Embryonic facial prominence (tissue), 1 donor: ENCODE measurements around the gene SH3BGRL2.
"Not testable (repeated sequence)": the region's sequence is repeated elsewhere in the genome, so short reads cannot be mapped to it uniquely, and the experiment has no call there.

Experiments
- DNase-seq: peaks from one replicate; pipeline ENCODE4 v3.0.0-alpha.2; 2016; ENCODE audit errors: extremely low spot score

Gene SH3BGRL2

GRCh38 chr6:79614326-79615305, 16.5 kb upstream of the SH3BGRL2 start:
- no peak for DNase-seq

DNA sequence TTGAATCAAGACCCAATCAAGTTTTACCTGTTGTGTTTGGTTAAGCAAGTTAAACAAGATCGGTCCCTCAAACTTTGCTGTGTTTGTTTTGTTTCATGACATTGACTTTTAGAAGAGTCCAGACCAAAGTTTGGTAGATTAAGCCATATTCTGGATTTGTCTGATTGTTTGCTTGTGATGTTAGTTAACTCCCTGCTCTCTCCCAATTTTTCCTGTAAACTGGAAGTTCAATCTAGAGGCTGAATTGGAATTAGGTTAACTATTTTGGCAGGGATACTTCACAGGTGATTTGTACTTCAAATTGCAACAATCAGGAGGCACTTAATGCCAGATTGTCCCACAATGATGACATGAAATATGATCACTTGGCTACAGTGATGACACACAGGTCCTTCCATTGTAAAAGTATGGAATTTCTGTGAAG, 13.6 kb upstream of the SH3BGRL2 start:
- DNase-seq: no peak

DNA sequence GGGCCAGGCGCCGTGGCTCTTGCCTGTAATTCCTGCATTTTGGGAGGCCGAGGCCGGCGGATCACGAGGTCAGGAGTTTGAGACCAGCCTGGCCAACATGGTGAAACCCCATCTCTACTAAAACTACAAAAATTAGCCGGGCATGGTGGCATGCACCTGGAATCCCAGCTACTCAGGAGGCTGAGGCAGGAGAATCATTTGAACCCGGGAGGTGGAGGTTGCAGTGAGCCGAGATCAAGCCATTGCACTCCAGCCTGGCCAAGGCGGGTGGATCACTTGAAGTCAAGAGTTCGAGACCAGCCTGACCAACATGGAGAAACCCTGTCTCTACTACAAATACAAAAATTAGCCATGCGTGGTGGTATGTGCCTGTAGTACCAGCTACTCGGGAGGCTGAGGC, 12.7 kb upstream of the SH3BGRL2 start:
- not testable (repeated sequence) for DNase-seq

- DNase-seq: no peak
Measured at GRCh38 chr6:79621579-79621978, 9.6 kb upstream of the SH3BGRL2 start.

DNA sequence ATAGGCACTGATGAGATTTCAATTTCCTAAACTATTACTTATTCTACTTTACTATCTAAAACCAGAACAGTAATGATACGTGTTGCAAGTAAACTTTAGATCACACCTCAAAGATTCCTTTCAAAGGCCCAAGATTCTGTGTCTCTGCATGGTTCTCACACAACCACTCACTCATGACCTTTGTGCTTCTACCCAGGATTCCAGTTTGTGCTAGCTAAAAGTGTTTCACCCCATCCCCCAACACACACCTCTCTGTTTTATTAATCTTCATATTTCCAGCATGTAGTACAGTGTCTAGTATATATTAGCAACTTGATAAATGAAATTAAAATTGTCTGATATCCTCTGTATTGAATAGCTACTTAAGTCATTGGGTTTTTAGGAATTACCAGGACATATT, 8.8 kb upstream of the SH3BGRL2 start:
- DNase-seq: no peak

- no peak for DNase-seq
Measured at GRCh38 chr6:79623106-79623505, 8.0 kb upstream of the SH3BGRL2 start.

GRCh38 chr6:79625746-79626145, 5.4 kb upstream of the SH3BGRL2 start:
- no peak for DNase-seq

DNA sequence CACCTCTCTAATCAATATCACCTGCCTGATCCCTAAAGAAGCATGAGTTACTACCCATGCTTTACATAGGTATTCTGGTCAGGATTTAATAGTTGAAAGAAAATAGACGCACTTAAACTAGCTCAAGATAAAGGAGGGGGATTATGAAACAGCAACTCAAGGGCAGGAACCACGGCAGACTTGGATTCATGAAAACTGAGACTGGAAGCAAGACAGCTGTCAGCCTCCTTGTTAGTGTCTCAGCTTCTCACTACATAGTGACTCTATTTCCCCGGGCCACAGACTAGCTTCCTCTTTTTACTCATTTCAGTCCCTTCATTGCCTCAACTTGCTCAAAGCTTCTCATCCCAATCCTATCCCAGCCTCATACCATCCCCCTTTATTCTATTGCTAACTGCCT, 4.3 kb upstream of the SH3BGRL2 start:
- DNase-seq: no peak

DNA sequence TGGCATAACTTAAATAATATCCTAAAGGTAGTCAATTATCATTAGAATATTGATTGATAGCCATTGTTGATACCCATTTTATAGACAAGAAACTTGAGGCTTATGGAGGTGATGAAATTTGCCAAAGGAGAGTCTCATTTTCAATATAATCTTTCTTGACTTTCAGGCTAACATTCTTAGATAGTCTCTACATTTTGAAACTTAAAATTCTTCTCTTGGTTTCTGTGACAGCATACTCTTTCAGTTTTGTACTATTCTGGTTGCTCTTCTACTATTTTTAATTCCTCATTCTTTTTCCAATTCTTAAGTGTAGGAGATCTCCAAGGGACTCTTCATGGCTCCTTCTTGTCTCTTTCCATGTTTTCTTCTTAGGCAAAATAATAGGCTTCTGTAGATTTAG, 3.7 kb upstream of the SH3BGRL2 start:
- no peak for DNase-seq

GRCh38 chr6:79628466-79629288, 2.5 kb upstream of the SH3BGRL2 start:
- no peak for DNase-seq

GRCh38 chr6:79630380-79630882, 698 bp upstream of the SH3BGRL2 start:
- no peak for DNase-seq

DNA sequence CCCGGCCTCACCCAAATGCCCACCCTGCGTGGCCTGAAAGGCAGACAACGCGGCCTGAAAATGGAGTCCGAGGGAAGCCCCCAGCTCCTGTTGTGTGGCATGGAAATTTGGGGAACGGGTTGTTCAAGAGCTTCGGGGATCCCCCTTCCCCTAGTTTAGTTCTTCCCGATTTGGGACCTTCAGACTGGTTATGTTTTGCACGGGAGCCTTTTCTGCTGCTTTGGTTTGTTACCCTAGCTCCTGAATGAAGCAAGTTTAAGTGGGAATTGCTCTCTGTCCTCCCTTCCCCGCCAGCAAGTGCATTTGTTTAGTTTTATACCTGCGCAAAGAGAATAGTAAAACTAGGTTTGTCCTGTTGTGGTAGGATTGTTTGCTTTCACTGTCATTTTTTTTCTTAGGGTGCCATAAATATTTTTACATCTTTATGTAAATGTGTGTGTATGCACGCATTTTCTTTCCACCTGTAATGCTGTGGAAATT, 604 bp downstream of the SH3BGRL2 start:
- no peak for DNase-seq

- no peak for DNase-seq
Measured at GRCh38 chr6:79632580-79632979, 1.5 kb downstream of the SH3BGRL2 start.

GRCh38 chr6:79634491-79635231, 3.5 kb downstream of the SH3BGRL2 start:
- no peak for DNase-seq

GRCh38 chr6:79635232-79635543, 4.1 kb downstream of the SH3BGRL2 start:
- DNase-seq: no peak

GRCh38 chr6:79636673-79637072, 5.5 kb downstream of the SH3BGRL2 start:
- DNase-seq: no peak

- DNase-seq: no peak
Measured at GRCh38 chr6:79640146-79641111, 9.3 kb downstream of the SH3BGRL2 start.

DNA sequence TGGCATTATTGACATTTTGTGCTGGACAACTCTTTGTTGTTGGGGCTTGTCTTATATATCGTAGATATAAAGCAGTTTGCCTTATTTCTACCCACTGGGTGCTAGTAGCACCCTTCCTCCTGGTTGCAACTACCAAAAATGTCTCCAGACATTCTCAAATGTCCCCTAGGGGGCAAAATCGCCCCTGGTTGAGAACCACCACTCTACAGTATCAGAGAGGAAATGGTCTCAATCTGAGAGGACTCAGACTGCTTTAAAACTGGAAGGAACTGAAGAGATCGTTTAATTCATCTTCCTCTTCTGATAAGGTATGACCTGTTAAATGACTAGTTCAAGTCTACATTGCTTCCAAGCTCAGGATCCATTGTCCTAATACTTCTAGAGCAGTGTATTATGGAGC, 14.9 kb downstream of the SH3BGRL2 start:
- DNase-seq: no peak

DNA sequence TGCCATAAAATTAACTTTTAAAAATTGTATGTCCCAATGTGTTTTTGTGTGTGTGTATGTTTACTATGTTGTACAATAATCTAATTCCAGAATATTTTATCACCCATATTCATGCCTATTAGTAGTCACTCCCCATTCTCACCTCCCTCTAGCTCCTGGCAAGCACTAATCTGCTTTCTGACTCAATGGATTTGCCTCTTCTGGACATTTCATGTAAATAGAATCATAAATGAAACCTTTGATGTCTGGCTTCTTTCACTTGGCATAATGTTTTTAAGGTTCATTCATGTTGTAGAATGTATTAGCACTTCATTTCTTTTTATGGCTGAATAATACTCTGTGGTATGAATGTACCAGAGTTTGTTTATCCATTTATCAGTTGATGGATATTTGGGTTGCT, 15.4 kb downstream of the SH3BGRL2 start:
- no peak for DNase-seq

- DNase-seq: no peak
Measured at GRCh38 chr6:79647741-79648140, 16.6 kb downstream of the SH3BGRL2 start.

GRCh38 chr6:79648328-79648727, 17.2 kb downstream of the SH3BGRL2 start:
- DNase-seq: no peak
